Measurements from ENCODE around the gene PCDHGA5. TPM values are rescaled to one million over a fixed set of nuclear protein-coding genes. Genes with fewer than 3 reads are reported as not detected.

PCDHGA5 gene
- total and polyA plus RNA-seq, 12 donors, result 0.59 to 9.7 (median 6.9) TPM

- H3K4me1 ChIP-seq, result peaks cover 0 to 24% (median 3%) of the 10 kb centered on the region in 9 donors
- TF ChIP-seq, protein P1, sequence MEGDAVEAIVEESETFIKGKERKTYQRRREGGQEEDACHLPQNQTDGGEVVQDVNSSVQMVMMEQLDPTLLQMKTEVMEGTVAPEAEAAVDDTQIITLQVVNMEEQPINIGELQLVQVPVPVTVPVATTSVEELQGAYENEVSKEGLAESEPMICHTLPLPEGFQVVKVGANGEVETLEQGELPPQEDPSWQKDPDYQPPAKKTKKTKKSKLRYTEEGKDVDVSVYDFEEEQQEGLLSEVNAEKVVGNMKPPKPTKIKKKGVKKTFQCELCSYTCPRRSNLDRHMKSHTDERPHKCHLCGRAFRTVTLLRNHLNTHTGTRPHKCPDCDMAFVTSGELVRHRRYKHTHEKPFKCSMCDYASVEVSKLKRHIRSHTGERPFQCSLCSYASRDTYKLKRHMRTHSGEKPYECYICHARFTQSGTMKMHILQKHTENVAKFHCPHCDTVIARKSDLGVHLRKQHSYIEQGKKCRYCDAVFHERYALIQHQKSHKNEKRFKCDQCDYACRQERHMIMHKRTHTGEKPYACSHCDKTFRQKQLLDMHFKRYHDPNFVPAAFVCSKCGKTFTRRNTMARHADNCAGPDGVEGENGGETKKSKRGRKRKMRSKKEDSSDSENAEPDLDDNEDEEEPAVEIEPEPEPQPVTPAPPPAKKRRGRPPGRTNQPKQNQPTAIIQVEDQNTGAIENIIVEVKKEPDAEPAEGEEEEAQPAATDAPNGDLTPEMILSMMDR (IDR thresholded peaks at IDR 0.05), result no peak
- ATAC-seq (no peak), DNase-seq (no peak)
- peaks cover 0 to 77% (median 0%) of the 10 kb centered on the region in 7 donors for H3K27me3 ChIP-seq
- H3K36me3 ChIP-seq, result peaks cover 0 to 32% (median 0%) of the 10 kb centered on the region in 9 donors
- intact Hi-C loops (cut with DNase I), result no loop called here
- H3K27ac ChIP-seq, result no peak overlapping the region
- H3K9me3 ChIP-seq, result peaks cover 0 to 100% (median 43%) of the 10 kb centered on the region in 11 donors
- H3K4me3 ChIP-seq, result no peak overlapping the region
These were observed 1.2 kb upstream of the PCDHGA5 start for GRCh38 chr5:141362719-141363118.

DNA sequence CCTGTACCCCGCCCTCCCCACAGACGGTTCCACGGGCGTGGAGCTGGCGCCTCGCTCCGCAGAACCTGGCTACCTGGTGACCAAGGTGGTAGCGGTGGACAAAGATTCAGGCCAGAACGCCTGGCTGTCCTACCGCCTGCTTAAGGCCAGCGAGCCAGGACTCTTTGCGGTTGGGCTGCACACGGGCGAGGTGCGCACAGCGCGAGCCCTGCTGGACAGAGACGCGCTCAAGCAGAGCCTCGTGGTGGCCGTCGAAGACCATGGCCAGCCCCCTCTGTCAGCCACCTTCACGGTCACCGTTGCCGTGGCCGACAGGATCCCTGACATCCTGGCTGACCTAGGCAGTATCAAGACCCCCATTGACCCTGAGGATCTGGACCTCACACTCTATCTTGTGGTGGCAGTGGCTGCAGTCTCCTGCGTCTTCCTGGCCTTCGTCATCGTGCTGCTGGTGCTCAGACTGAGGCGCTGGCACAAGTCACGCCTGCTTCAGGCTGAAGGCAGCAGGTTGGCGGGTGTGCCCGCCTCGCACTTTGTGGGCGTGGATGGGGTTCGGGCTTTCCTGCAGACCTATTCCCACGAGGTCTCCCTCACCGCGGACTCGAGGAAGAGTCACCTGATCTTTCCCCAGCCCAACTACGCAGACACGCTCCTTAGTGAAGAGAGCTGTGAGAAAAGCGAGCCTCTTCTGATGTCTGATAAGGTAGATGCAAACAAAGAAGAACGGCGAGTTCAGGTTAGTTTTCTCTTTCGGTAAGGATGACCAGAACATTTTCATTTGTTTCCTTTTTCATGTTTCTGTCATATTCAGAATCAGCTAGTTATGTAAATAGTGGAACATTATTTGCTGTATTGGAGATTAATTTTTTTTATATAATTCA is 2.3 kb downstream of the PCDHGA5 start:
- TF ChIP-seq, protein P1 (IDR thresholded peaks at IDR 0.05), result no peak
- 40 to 45% methylated on average over 46 of the region's 46 CpGs for WGBS, 2 donors
- ATAC-seq, result no peak
- Histone ChIP-seq H3K36me3 (peaks cover 0 to 40% (median 0%) of the 10 kb centered on the region in 9 donors), H3K4me3 (no peak overlapping the region), H3K4me1 (peaks cover 0 to 22% (median 5%) of the 10 kb centered on the region in 9 donors), H3K27ac (no peak overlapping the region), H3K9me3 (peaks cover 0 to 99% (median 50%) of the 10 kb centered on the region in 11 donors), H3K27me3 (peaks cover 0 to 85% (median 0%) of the 10 kb centered on the region in 7 donors)
- intact Hi-C loops (cut with DNase I), result loop anchor here in 1 of 10 donors (2.0 kb wide), 1 partner anchor 55 kb away; the partner anchor contains the start of gene PCDHGA11
- DNase-seq, result no peak

DNA sequence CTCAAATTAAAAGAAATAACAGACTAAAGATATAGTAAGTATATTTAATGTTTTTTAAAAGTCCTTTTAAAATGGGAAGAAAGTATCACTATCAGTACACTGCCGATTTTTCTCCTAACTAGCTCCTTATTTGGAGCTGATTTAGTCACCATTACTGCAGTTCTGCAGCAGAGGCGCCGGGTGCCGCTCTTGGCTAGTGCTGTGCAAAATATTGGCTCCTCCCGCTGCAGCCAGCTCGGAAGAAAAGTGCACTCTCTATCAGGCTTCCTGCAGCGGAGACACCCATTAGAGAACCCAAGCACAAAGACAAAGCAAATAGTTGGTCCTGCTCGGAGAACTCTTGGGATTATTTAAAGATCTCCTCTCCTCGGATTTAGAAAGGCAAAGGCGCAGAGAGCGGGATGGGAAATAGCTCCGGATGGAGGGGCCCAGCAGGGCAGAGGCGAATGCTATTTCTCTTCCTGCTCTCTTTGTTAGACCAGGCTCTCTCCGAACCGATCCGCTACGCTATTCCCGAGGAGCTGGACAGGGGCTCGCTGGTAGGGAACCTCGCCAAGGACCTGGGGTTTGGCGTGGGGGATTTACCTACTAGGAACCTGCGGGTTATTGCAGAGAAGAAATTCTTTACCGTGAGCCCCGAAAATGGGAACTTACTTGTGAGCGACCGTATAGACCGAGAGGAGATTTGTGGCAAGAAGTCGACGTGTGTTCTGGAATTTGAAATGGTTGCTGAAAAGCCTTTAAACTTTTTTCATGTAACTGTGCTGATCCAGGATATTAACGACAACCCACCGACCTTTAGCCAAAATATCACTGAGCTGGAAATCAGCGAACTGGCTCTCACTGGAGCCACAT is 6.3 kb downstream of the PCDHGA5 start, which contains the start of gene PCDHGB3:
PCDHGB3 (plus strand) TSS at position 249 of the 855 bp plus-strand sequence; CDS start at position 402, 153 bp downstream.
- Histone ChIP-seq H3K36me3 (peaks cover 0 to 36% (median 0%) of the 10 kb centered on the region in 9 donors), H3K4me3 (peak within 1 kb of the TSS in 7 of 10 donors; percentile 6 to 43 (median 37)), H3K9me3 (peaks cover 0 to 100% (median 55%) of the 10 kb centered on the region in 11 donors), H3K4me1 (peaks cover 0 to 39% (median 0%) of the 10 kb centered on the region in 9 donors), H3K27me3 (peaks cover 0 to 81% (median 0%) of the 10 kb centered on the region in 7 donors), H3K27ac (peak within 1 kb of the TSS in 4 of 10 donors; percentile 21 to 57 (median 44))
- no peak for DNase-seq
- peak; percentile 80 to 94 (median 88) for ATAC-seq
- TF ChIP-seq, protein P1 (IDR thresholded peaks at IDR 0.05), result peak in 7 of 9 donors; percentile 31 to 62 (median 43)
- WGBS, 2 donors, result 19 to 24% methylated on average over 32 of the region's 32 CpGs
- intact Hi-C loops (cut with DNase I), result loop anchor here in 1 of 10 donors (2.0 kb wide), 1 partner anchor 27 kb away; the partner anchor contains the start of gene PCDHGA3
